Amniotic epithelial cell (primary cell): ENCODE measurements around the gene ROR2.

Source experiments
- DNase-seq: peaks from one replicate; pipeline ENCODE4 v3.0.0-alpha.2; 2010; ENCODE audit warnings: low read depth

ROR2 gene

DNA sequence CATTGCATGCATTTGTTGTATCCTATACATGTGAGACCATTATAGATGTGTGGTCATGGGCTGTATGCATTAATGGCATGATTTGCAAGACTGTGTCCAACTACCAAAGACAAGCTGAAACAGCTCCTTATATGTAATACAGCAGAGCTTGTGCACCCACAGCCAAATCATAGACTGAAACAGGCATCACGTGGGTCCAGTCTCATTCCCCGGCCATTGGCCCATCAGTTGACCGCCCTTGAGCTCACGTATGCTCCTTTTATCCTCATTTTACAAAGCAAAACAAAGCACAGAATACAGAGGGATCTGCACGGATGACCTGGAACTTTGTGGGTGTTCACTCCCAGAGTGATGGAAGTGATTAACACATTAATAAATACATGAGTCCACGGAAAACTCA is 109.1 kb downstream of the ROR2 start:
- DNase-seq, result no peak

- no peak for DNase-seq
Observed at GRCh38 chr9:91840469-91840868, 109.6 kb downstream of the ROR2 start.

DNA sequence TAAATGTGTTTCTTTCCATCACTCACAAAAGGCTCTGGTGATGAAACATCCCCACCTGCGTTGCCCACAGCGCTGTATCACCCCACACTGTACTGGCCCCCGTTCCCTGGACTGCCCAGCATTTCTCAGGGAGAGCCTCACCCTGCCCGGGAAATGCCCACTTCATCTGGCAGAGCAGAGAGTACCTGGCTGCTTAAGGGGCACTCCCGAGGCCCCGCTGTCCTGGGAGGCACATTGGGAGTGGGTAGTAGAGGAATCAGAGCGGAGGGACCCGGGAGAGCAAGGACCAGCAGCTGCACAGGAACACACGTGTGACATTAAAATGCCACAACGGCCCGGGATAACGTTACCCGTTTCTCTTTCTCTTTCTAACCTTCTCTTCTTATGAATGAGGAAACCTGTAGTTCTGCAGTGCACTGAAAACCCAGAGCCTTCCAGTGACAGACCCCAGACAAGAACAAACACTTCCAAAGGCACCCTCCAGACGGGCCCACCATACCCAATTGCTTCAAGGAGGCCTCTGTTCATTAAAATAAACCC is 110.0 kb downstream of the ROR2 start:
- DNase-seq, result no peak

- peak; percentile 72 for DNase-seq
Observed at GRCh38 chr9:91837981-91838731, 111.9 kb downstream of the ROR2 start.

DNA sequence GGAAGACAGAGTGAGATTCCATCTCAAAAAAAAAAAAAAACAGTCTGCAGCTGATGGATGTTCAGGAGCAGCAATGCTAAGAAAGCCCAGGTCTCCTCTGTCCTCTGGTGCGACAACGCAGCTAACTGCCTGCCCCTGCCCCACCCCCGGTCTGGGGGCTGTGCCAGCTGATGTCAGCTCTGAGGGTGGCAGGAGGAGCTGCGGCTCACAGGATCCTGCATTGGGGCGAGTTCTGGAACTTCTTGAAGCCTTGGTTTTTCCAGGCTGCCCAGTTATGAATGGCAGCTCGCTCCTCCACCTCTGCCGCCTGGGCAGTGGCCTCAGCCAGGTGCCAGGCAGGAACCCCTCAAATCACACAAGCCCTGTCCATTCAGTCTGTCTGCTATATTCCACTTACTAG is 113.5 kb downstream of the ROR2 start:
- DNase-seq, result no peak

DNA sequence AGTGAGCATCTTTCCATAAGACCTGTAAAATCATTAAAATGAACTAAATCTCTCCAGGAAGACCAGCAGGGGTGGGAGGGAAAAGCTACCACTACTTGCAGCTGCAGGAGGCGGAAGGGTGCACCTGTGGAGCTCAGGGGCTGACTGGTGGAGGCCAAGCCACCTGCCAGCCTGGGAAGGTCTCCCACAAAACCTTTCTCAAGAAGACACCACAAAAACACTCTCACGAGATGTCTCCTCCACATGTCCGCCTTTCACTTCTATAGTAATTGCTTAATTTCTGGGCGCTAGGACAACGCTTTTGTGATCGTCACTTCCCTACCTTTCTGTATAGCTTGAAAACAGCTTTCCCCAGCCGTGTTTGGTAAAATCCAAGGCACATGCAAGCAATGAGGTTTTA is 114.4 kb downstream of the ROR2 start:
- DNase-seq, result no peak

DNA sequence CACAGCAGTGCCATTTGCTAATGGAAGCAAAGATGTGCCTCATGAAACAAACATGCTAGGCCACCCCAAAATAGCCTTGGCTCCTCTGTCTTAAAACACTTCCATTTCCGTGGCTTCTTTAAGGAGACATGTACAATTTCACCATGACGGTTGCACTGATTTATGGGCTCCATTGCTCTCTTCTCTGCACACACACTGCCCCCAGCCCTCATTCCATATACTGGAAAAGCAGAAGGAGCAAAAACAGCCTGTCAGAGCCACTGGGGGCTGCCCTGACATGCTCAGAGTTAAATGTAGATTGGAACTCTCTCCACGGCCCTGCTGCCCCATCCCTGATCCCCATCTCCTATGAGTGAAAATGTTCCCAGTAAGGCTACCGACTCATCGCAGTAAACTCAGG is 114.8 kb downstream of the ROR2 start:
- peak; percentile 26 for DNase-seq

- DNase-seq, result no peak
Observed at GRCh38 chr9:91834740-91835139, 115.3 kb downstream of the ROR2 start.

DNA sequence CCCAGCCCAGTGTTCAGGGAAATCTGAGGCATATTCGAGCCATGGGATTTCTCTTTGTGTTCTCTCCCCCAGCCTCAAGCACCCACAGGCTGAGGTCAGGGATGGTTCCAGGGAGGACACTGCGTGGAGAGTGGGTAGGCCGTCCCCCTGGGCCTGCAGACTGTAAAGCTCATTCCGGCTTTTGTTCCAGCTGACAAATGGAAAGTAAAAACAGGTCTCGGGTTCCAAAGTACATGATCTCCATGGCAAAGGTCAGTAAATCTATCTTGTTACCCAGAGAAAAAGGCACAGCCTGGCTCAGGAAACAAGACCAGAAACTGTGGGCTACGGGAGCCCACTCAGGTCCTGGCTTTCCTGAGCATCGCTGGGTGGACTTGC is 116.2 kb downstream of the ROR2 start:
- no peak for DNase-seq

DNA sequence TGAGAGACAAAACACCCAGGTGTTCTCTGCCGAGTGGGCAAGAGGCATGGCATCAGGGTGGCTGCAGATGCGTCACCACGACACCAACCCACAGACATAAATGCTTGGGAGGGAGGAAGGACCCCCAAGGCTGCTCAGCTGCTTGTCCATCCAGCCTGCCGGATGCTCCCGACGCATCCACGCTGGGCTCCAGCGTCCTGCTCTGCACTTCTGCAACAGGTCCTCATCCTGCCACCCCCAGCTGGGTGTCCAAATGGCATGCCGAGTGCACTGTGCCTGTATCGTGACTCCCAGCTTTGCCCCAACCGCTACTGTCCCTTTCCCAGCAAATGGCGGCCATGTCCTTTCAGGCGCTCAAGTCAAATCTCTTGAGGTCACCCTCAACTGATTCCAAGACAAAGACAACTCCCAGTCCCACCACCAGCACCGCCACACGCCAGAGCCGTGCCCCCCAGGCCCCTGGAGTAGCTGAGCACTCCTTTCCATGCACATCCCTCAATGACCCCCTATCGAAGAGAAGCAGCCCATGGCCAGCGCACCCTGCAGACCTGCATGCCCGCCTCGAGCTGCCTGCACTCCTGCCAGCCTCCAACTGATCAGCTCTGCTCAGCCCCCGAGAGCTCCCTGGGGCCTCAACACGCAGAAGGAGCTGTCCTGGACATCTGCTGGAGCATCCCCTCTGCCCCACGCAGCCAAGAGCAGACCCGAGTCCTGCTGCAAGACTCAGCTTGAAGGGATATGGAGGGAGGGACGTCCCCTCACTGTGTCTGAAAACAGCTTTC is 116.7 kb downstream of the ROR2 start:
- DNase-seq, result no peak

DNA sequence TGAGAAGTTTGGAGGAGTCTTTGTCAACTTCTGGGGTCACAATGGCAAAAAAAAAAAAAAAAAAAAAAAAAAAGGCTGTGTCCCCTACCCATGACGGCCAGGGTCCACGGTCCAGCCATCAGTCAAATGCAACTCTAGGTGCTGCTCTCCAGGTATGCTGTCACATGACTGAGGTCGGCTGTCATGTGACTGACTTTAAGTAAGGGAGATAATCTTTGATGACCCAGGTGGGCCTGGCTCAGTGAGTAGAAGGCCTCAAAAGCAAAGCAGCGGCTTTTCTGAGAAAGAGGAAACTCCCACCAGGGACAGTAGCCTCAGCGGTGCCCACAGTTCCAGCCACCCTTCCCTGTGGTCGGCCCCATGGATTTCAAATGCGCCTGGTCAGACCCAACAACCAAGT is 117.7 kb downstream of the ROR2 start:
- no peak for DNase-seq

DNA sequence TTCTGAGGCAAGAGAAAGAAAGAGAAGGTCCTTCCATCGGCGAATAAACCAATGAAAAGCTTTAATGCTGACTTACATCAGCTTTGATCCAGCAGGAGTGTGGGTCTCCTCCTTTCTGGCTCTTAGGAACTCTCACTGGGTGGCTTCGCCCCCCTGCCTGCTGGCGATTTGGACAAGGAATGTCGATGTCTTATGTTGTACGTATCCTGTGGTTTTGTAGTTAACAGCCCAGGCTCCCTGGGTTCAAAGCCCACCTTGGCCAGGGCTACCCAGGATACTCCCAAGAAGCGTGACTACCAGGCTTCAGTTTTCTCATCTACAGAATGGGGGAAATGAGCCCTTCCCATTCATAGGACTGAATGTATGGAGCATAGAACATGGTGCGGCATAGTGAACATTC is 124.2 kb downstream of the ROR2 start:
- DNase-seq, result no peak

DNA sequence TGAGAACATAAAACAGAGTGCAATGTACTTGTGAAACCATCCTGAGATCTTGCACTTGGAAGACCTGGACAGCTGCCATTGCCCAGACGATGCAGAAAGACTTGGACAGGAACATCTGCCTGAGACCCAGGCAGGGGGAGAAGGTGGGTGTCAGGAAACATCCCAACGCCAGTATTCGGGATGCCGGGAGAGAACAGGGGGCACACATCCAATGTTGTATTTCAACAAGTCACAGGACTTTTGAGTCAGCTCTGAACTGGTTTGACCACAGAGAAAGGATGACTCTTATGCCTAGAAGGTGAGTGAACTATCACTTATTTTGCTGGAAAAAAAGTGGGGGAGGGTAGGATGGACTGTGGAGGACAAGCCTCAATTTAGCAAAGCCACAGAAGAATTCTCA is 124.6 kb downstream of the ROR2 start:
- peak; percentile 83 for DNase-seq

DNA sequence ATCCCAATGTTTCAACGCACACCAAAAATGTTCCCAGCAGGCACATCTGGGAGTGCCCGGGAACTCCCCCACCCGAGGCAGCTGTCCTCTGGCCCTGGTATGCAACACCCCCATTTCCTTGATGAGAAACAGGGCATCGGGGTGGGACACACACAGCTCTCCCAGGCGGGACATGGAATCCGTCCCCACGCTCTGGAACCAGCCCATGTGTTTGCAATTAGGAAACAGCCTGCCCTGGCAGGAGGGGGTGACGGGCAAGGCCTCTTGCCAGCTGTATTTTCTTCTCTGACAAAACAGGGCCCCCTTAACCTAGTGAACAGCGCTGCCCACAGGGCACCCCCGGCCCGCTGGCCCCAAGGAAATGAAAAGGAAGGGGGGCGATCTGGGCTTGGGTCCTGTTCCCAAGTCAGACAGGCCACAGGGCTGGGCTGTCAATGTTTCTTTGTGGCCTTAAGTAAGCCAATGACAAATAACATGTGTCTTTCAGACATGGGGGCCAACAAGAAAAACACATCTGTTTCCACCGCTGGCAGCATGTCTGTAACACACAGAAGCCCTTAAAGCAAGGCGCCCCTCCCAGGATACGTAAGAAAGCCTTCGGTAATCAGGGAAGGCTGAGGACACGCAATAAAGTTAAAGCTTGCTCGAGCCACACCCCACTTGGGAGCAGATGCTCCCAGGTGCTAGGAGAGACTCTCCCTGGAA is 125.3 kb downstream of the ROR2 start:
- DNase-seq, result peak; percentile 37

GRCh38 chr9:91824151-91824550 is 125.9 kb downstream of the ROR2 start:
- DNase-seq, result no peak

DNA sequence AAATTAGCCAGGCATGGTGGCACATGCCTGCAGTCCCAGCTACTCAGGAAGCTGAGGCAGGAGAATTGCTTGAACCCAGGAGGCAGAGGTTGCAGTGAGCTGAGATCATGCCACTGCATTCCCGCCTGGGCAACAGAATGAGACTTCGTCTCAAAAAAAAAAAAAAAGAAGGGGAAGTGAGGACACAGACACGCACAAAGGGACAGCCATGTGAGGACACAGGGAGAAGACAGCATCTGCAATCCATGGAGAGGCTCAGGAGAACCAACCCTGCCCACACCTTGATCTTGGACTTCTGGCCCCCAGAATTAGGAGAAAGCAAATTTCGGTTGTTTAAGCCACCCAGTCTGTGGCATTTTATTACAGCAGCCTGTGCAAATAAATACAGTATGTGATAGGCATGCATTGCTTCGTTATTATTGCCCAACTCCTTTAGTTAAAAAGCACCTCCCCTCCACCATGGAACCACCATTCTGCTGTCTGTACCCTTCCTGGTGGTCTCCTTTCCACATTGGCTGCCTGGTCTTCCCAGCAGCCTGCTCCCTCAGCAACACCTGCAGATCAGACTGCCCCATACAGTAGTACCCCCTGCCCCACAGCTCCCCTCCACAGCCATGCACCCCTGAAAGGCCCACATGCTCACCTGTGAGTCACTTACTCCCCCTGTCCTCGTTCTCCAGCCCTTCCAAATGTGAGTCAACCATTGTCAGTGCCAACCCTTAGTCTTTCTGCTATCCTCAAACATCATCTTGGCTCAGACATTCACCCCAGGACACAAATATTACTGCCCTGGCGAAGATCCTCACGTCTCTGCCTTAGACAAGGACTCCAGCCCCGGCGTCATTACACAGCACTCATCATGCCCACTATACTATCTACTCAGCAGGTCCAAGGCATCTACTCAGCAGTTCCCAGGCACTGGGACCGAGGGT is 128.8 kb downstream of the ROR2 start:
- DNase-seq, result no peak

DNA sequence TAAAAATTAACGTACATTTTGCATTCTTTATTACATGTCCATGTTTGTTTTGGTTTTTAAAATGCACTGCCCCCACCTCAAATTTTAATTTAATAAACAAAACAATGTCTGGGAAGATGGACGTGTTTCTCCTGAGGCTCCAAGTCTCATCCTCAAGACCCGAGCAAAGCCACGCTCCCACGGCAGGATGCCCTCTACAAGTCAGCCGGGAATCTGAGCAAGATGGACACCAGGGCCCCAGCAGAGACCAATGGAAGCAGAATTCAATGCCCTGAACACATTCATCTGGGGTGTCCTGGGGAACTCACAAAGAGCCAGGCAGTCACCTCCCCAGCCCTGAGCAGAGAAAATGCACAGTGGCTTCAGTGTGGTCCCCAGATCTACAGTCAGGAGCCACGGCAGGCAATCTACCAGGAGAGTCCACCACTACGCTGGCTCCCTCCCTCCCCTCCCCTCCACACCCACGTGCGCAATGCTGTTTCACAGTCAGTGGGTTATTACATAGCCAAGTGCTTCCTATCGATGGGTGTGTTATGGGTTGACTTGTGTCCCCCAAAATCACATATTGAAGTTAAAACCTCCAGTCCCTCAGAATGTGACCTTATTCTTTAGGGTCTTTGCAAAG is 129.8 kb downstream of the ROR2 start:
- no peak for DNase-seq

GRCh38 chr9:91818647-91819403 is 131.2 kb downstream of the ROR2 start:
- DNase-seq, result no peak

- DNase-seq, result no peak
Observed at GRCh38 chr9:91818225-91818585, 131.8 kb downstream of the ROR2 start.

DNA sequence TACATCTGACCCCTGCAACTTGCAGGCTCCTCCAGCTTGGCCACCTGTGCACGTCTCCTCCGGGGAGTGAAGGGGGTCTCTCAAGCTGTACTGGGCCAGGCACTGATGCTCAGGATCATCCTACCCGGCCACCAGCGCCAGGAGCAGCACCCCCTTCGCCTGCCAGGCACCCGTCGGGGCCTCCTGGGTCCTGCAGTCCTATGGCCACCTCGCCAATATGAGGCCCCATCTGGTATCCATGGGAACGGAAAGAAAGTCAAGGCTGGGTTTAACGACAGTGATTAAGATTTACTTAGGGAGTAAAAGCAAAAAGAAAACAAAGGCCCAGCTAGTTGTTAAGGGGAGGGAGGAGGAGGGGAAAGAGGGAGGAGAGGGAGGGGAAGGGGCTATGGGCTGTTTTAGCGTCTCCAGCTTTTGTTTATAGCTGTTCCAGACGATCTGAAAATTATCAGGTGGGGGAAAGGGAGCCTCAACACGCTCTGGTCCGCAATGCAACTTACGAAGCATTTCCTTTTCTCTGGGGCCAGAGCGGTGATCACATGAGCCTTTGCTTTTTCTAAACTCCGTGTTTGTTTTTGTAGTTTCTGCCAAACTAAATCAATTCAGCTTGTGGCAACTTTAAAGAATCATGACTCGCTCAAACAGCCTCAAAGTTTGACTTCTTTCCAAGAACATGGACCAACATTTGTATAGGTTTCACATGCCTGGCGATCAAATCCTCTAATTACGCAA is 132.4 kb downstream of the ROR2 start:
- DNase-seq, result peak; percentile 90
